K562 (cell line): Measurements from ENCODE around the gene BDNF. TPM values are rescaled to one million over a fixed set of nuclear protein-coding genes. Genes with fewer than 3 reads are reported as not detected.

ENCODE experiments used
- ATAC-seq: fragments of 200-7000 bp; cut with Tn5 transposase; 3 replicates; pipeline ENCODE4 v1.9.1; 2020; ENCODE audit warnings: moderate library complexity
- BruUV-seq: library from RNA; stranded (reverse); fragments of 400-500 nt; replicated peaks from 2 replicates; lab custom pipeline; 2021; lab: Mats Ljungman, UMichigan
- CTCF ChIA-PET: fragments of 300-600 bp; formaldehyde crosslinking; extraction: SDS; loops from one replicate; lab custom pipeline; 2021; ENCODE audit warnings: low intra/inter-chr PET ratio; lab: Yijun Ruan, JAX
- POLR2A ChIA-PET: fragments of 300-600, 350-650 bp; sonication (Branson Sonifier 250); formaldehyde crosslinking; extraction: SDS; loops from one replicate; lab custom pipeline; 2021; ENCODE audit warnings: antibody characterized with exemption, inconsistent platforms; lab: Yijun Ruan, JAX
- DNase-seq, 4 experiments: peaks; one replicate each; pipeline versions ENCODE4 v3.0.0 to v3.0.0-alpha.2; 2011 to 2018; ENCODE audit warnings: low spot score in 3 of 4, mixed read lengths in 3 of 4; ENCODE audit errors: extremely low read depth in 1 of 4
- FAIRE-seq: peaks from 2 replicates; lab custom pipeline; 2011; peaks lifted over from hg19 to GRCh38; lab: Jason Lieb, UNC
- H2AFZ ChIP-seq: 2 replicates; pipeline ENCODE4 v1.6.0; 2011; ENCODE audit warnings: low read depth, low read length, control low read depth, inconsistent platforms
- H3K27ac ChIP-seq: fragments of 200-600 bp; 3 replicates; pipeline ENCODE4 v1.8.0; 2011; ENCODE audit warnings: low read depth, mild to moderate bottlenecking, control low read depth, inconsistent platforms, low read length, moderate library complexity, mixed read lengths; ENCODE audit errors: extremely low read depth
- H3K27me3 ChIP-seq, 2 experiments: fragments of 300-600 bp in 1 of 2; 2 replicates in 1 of 2; 3 replicates in 1 of 2; pipeline versions ENCODE4 v1.6.0 to v1.8.0; 2011; ENCODE audit warnings: inconsistent platforms in 2 of 2, low read length in 2 of 2, mild to moderate bottlenecking in 1 of 2, mixed read lengths in 1 of 2, moderate library complexity in 1 of 2; ENCODE audit not compliant: control insufficient read depth in 2 of 2, insufficient read depth in 2 of 2
- H3K36me3 ChIP-seq: fragments of 300-600 bp; 3 replicates; pipeline ENCODE4 v1.8.0; 2011; ENCODE audit warnings: mild to moderate bottlenecking, low read length, inconsistent platforms; ENCODE audit not compliant: control insufficient read depth, insufficient read depth
- H3K4me1 ChIP-seq, 2 experiments: fragments of 200-600 bp in 1 of 2; replicated peaks in 1 of 2; 2 replicates in 1 of 2; 3 replicates in 1 of 2; pipeline versions ENCODE4 v1.5.1 to v1.8.0; 2011; ENCODE audit warnings: inconsistent platforms in 2 of 2, low read length in 2 of 2, mild to moderate bottlenecking in 1 of 2, mixed read lengths in 1 of 2, moderate library complexity in 1 of 2; ENCODE audit not compliant: control insufficient read depth in 2 of 2, insufficient read depth in 2 of 2
- H3K4me2 ChIP-seq: 2 replicates; pipeline ENCODE4 v1.6.1; 2011; ENCODE audit warnings: low read length, control low read depth, inconsistent platforms, mixed read lengths; ENCODE audit not compliant: insufficient read depth
- H3K4me3 ChIP-seq: fragments of 200-600 bp; sonication (generic), shearing (Covaris generic); 2 replicates; pipeline ENCODE4 v1.5.1; 2016; ENCODE audit warnings: control low read depth, inconsistent platforms
- H3K79me2 ChIP-seq: fragments of 200-600 bp; 3 replicates; pipeline ENCODE4 v1.8.0; 2011; ENCODE audit warnings: low read length, inconsistent platforms; ENCODE audit not compliant: control insufficient read depth, insufficient read depth
- H3K9ac ChIP-seq, 2 experiments: 2 replicates each; pipeline versions ENCODE4 v1.6.0 to v1.6.1; 2011; ENCODE audit warnings: low read depth in 2 of 2, low read length in 2 of 2, control low read depth in 1 of 2, inconsistent platforms in 1 of 2, mild to moderate bottlenecking in 1 of 2, mixed read lengths in 1 of 2; ENCODE audit not compliant: insufficient read depth in 1 of 2
- H3K9me1 ChIP-seq: one replicate; pipeline ENCODE4 v1.6.0; 2011; ENCODE audit warnings: inconsistent platforms, mild to moderate bottlenecking, low read length, moderate library complexity; ENCODE audit not compliant: control insufficient read depth, insufficient read depth
- H3K9me3 ChIP-seq: replicated peaks from 2 replicates; pipeline ENCODE4 v1.5.1; 2011; ENCODE audit warnings: low read depth, low read length, inconsistent platforms; ENCODE audit not compliant: control insufficient read depth, insufficient read depth
- H4K20me1 ChIP-seq: replicated peaks from 2 replicates; pipeline ENCODE4 v1.6.1; 2011; ENCODE audit warnings: low read length, inconsistent platforms, mixed read lengths; ENCODE audit not compliant: control insufficient read depth, insufficient read depth
- GTF2E2 ChIP-seq: fragments of 200-800 bp; sonication (Bioruptor generic); IDR thresholded peaks from 2 replicates; pipeline ENCODE4 v1.6.1; 2016; ENCODE audit warnings: missing genetic modification characterization, missing compliant biosample characterization
- HSF4 ChIP-seq: fragments of 250-450 bp; sonication (Bioruptor Pico); IDR thresholded peaks from 2 replicates; pipeline ENCODE4 v2.1.2; 2022; ENCODE audit warnings: mild to moderate bottlenecking, moderate library complexity, borderline replicate concordance
- POLR3A ChIP-seq: IDR thresholded peaks from 2 replicates; pipeline ENCODE4 v1.6.1; 2011; ENCODE audit warnings: borderline replicate concordance, mild to moderate bottlenecking, moderate library complexity; ENCODE audit not compliant: insufficient read length, insufficient read depth; ENCODE audit errors: extremely low read depth
- ZNF197 ChIP-seq: fragments of 200-800 bp; sonication (Bioruptor generic); IDR thresholded peaks from 2 replicates; pipeline ENCODE4 v1.6.1; 2016; ENCODE audit warnings: low read depth, missing genetic modification characterization, missing compliant biosample characterization
- WGBS: fragments of 100-300 bp; shearing (Covaris generic); methylation state at CpG from one replicate; pipeline ENCODE4 v1.1.6; 2016; ENCODE audit warnings: low coverage, mixed read lengths; ENCODE audit not compliant: insufficient coverage; ENCODE audit errors: missing lambda C conversion rate; 5-methylcytosine and 5-hydroxymethylcytosine counted together
- in situ Hi-C: fragments of 300-500 bp; cut with MboI; formaldehyde crosslinking; loops from 4 replicates; pipeline ENCODE4 v1.15.0; 2018; ENCODE audit warnings: inconsistent platforms, mixed read lengths
- intact Hi-C: fragments of 100-400 bp; cut with micrococcal nuclease; formaldehyde crosslinking; loops from 2 replicates; pipeline ENCODE4 v1.14.2; 2022
- polyA plus RNA-seq, 8 experiments: library from polyadenylated mRNA; depleted of rRNA in 4 of 8; stranded (reverse) in 5 of 8; unstranded in 3 of 8; fragments of >200 nt; fragmentation: Nextera tagmentation in 2 of 8; fragmentation: Illumina TruSeq in 1 of 8; extraction: Ambion mirVana in 2 of 8; extraction: Trizol in 1 of 8; gene quantifications; 2 replicates each; pipeline versions ENCODE4 v1.2.1 to v1.2.3, GENCODE V29; 2011 to 2014; ENCODE audit warnings: inconsistent platforms in 1 of 8, missing spikeins in 1 of 8
- total RNA-seq, 7 experiments: library from RNA; depleted of rRNA in 6 of 7; stranded (reverse); fragments of >200 nt in 6 of 7; fragmentation: Illumina TruSeq in 2 of 7; extraction: Trizol in 2 of 7; gene quantifications; 2 replicates each; pipeline versions ENCODE4 v1.2.1 to v1.2.3, GENCODE V29; 2011 to 2021; ENCODE audit warnings: low replicate concordance in 1 of 7
- TF ChIP-seq, protein P1 (sequence below): sonication (generic); IDR thresholded peaks from 2 replicates; pipeline ENCODE4 v1.6.1; 2016

BDNF gene
- total and polyA plus RNA-seq, 9 of the 15 experiments (the other 6 are each of a cell fraction or from before 2014, with no cell fraction given) = 0.04 TPM; not detected in 8

DNA sequence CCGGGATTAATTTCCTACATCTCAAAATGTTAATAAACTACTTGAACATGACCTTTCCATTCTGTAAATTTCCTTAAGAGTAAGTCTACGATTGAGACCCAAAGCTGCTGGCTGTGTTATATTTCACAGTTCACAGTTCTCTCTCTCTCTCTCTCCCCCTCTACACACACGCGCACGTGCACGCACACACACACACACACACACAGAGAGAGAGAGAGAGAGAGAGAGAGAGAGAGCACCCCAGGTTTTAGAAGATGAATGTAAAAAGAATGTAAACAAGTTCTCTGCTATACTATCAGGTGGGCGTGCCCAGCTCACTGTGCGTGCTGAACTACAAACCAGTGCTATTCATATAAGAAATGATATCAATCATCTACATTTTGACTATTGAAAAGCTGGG, 3.3 kb downstream of the BDNF start:
- in situ Hi-C loops = no loop called here
- Histone ChIP-seq H3K27ac (no peak overlapping the region), H3K9ac (no peak overlapping the region), H2AFZ (no peak overlapping the region), H3K36me3 (no peaks in the 10 kb centered on the region), H3K4me3 (no peak overlapping the region), H3K4me1 (peaks cover 0 to 4% of the 10 kb centered on the region in 2 experiments; a peak in 2 of 5 replicates), H3K79me2 (no peaks in the 10 kb centered on the region), H3K27me3 (peaks cover 0 to 5% of the 10 kb centered on the region in 2 experiments; a peak in 1 of 5 replicates), H3K9me1 (no peaks in the 10 kb centered on the region), H4K20me1 (no peaks in the 10 kb centered on the region), H3K9me3 (no peaks in the 10 kb centered on the region), H3K4me2 (no peak overlapping the region)
- ChIA-PET POLR2A (no interaction called here), CTCF (no interaction called here)
- no TSS peak for BruUV-seq
- ATAC-seq = no peak
- WGBS = 2% methylated on average over 4 of the region's 8 CpGs
- FAIRE-seq = no peak
- intact Hi-C loops = loop anchor here (5.0 kb wide), 3 partner anchors 1000 to 1635 kb away; no protein-coding TSS in a partner anchor
- no peak for DNase-seq
- TF ChIP-seq POLR3A (no peak), GTF2E2 (no peak), ZNF197 (CRISPR knock-in tag) (no peak), HSF4 (CRISPR knock-in tag) (no peak)
- TF ChIP-seq, protein P1, sequence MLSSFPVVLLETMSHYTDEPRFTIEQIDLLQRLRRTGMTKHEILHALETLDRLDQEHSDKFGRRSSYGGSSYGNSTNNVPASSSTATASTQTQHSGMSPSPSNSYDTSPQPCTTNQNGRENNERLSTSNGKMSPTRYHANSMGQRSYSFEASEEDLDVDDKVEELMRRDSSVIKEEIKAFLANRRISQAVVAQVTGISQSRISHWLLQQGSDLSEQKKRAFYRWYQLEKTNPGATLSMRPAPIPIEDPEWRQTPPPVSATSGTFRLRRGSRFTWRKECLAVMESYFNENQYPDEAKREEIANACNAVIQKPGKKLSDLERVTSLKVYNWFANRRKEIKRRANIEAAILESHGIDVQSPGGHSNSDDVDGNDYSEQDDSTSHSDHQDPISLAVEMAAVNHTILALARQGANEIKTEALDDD = no peak
